Measurements from ENCODE around the gene PCDH9.

DNA sequence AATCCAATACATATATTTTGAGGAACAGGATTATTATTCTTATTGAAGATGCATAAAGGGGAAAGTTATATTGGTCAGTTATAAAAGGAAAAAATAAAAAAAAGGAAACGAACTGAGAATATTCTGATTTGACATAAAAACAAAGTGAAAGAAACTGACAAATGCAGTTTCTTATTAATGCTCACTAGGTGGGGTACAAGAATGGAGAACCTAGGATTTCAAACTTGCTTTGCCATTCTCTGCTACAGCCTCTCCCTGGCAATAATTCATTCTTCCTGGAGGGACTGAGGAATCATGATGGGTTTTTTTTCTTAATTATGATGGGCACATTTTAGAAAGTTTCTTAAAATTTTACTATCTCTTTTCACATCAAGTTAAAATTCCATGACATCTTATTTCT, 154.9 kb downstream of the PCDH9 start:
- TF ChIP-seq GABPA (IDR thresholded peaks at IDR 0.05; ENCODE audit: low read depth), result no peak
- TF ChIP-seq POLR2AphosphoS5 (IDR thresholded peaks at IDR 0.05; ENCODE audit: low read depth), result no peak
